DOHH2 (cell line): ENCODE measurements around the gene WHAMM.
A peak's percentile ranks its signal among the peaks of the same experiment; 100 is the strongest.

Experiments
- H3F3A ChIP-seq: fragments of 200-600 bp; sonication (generic), shearing (Covaris generic); 2 replicates; pipeline ENCODE4 v1.6.0; 2016; ENCODE audit warnings: antibody characterized with exemption, mild to moderate bottlenecking; ENCODE audit not compliant: control insufficient read depth, insufficient read depth
- H3K27ac ChIP-seq: fragments of 200-600 bp; sonication (generic); 2 replicates; pipeline ENCODE4 v1.5.1; 2014; ENCODE audit warnings: low read depth, mild to moderate bottlenecking, low read length, moderate library complexity
- H3K27me3 ChIP-seq: fragments of 200-600 bp; sonication (generic); 2 replicates; pipeline ENCODE4 v1.6.1; 2014; ENCODE audit warnings: mild to moderate bottlenecking, low read length, mixed read lengths; ENCODE audit not compliant: control insufficient read depth
- H3K36me3 ChIP-seq: fragments of 200-600 bp; sonication (generic); 2 replicates; pipeline ENCODE4 v1.6.1; 2014; ENCODE audit warnings: mild to moderate bottlenecking, low read length, moderate library complexity, mixed read lengths; ENCODE audit not compliant: control insufficient read depth
- H3K4me1 ChIP-seq: fragments of 200-600 bp; sonication (generic); 2 replicates; pipeline ENCODE4 v1.6.1; 2014; ENCODE audit warnings: mild to moderate bottlenecking, low read length, mixed read lengths; ENCODE audit not compliant: control insufficient read depth
- H3K4me2 ChIP-seq: fragments of 200-600 bp; sonication (generic); 2 replicates; pipeline ENCODE4 v1.6.0; 2014; ENCODE audit warnings: mild to moderate bottlenecking, low read length, moderate library complexity
- H3K4me3 ChIP-seq: fragments of 200-600 bp; sonication (generic); 2 replicates; pipeline ENCODE4 v1.5.1; 2014; ENCODE audit warnings: mild to moderate bottlenecking, low read length, mixed read lengths
- H3K79me2 ChIP-seq: fragments of 200-600 bp; sonication (generic); 2 replicates; pipeline ENCODE4 v1.6.1; 2014; ENCODE audit warnings: mild to moderate bottlenecking, low read length, mixed read lengths; ENCODE audit not compliant: control insufficient read depth
- H3K9me2 ChIP-seq: fragments of 200-600 bp; sonication (generic); replicated peaks from 2 replicates; pipeline ENCODE4 v1.6.1; 2014; ENCODE audit warnings: mild to moderate bottlenecking, low read length, mixed read lengths; ENCODE audit not compliant: control insufficient read depth
- H3K9me3 ChIP-seq: fragments of 200-600 bp; sonication (generic); 2 replicates; pipeline ENCODE4 v1.6.1; 2014; ENCODE audit warnings: antibody characterized with exemption, low read length, mixed read lengths; ENCODE audit not compliant: control insufficient read depth, insufficient read depth
- H4K20me1 ChIP-seq: fragments of 200-600 bp; sonication (generic); 2 replicates; pipeline ENCODE4 v1.6.0; 2014; ENCODE audit warnings: low read depth, mild to moderate bottlenecking, antibody characterized with exemption, low read length, moderate library complexity; ENCODE audit not compliant: control insufficient read depth, insufficient read depth
- EZH2phosphoT487 ChIP-seq: fragments of 200-600 bp; sonication (generic); IDR thresholded peaks from 2 replicates; pipeline ENCODE4 v1.6.1; 2017; ENCODE audit warnings: borderline replicate concordance, mild to moderate bottlenecking, antibody characterized with exemption, low read length, moderate library complexity, mixed read lengths
- TF ChIP-seq, protein P1 (sequence below): fragments of 200-600 bp; sonication (generic); IDR thresholded peaks from one replicate; pipeline ENCODE4 v1.5.1; 2014; ENCODE audit warnings: antibody characterized with exemption, mild to moderate bottlenecking, low read depth, low read length; ENCODE audit not compliant: poor library complexity, severe bottlenecking

Gene WHAMM

DNA sequence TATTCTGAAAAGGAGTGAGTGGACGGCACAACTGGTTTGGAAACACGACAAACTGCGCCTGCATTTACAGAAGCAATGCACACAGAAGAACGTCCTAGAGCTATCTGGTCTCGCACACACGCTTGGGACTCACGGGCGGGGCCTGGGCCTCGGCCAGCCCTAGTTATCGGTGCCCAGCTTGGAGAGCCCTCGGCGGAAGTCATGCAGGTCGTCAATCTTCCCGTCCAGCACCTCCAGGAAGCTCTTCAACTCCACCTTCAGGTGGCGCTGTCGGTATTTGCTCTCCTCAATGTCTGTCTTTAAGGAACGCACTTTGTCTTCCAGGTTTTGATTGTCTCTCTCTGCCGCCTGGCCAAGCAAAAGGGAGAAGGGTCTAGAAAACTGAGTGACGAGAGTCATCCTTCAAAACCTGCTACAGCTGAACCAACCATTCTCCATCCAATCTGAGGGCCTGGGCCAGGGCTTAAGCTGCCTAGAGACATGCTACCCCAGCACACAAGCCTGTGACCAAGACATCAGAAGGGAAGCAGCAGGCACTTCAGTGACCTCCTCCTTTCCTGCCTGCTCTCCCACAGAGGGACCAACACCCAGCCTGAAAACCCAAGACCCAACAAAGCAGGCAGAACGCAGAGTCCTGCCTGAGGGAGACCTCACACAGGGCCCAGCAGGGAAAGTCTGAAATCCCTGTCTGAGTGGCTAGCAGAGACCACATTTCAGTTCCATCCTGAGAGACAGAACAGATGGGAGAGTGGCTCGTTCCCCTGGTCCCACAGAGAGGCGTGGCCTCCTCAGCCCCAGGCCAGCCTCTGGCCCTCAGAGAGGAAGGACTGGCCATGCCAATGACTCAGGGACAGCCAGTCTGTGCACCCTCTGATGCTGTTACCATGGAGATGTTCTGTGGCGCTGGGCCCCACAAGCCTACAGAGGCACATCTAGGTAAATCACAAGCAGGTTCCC, 40.4 kb downstream of the WHAMM start:
- no peaks in the 10 kb centered on the region for H3K79me2 ChIP-seq
- H4K20me1 ChIP-seq: no peaks in the 10 kb centered on the region
- peaks cover 18% of the 10 kb centered on the region for H3K4me1 ChIP-seq
- peak overlapping the region; percentile 56 for H3K4me2 ChIP-seq
- no peaks in the 10 kb centered on the region for H3K27me3 ChIP-seq
- TF ChIP-seq, protein P1, sequence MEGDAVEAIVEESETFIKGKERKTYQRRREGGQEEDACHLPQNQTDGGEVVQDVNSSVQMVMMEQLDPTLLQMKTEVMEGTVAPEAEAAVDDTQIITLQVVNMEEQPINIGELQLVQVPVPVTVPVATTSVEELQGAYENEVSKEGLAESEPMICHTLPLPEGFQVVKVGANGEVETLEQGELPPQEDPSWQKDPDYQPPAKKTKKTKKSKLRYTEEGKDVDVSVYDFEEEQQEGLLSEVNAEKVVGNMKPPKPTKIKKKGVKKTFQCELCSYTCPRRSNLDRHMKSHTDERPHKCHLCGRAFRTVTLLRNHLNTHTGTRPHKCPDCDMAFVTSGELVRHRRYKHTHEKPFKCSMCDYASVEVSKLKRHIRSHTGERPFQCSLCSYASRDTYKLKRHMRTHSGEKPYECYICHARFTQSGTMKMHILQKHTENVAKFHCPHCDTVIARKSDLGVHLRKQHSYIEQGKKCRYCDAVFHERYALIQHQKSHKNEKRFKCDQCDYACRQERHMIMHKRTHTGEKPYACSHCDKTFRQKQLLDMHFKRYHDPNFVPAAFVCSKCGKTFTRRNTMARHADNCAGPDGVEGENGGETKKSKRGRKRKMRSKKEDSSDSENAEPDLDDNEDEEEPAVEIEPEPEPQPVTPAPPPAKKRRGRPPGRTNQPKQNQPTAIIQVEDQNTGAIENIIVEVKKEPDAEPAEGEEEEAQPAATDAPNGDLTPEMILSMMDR: peak; percentile 84
- no peak for TF ChIP-seq EZH2phosphoT487
- H3K27ac ChIP-seq: no peak overlapping the region
- no peaks in the 10 kb centered on the region for H3K36me3 ChIP-seq
- H3K4me3 ChIP-seq: peak overlapping the region; percentile 32; the same call in 1 of the 2 replicates
- no peaks in the 10 kb centered on the region for H3K9me2 ChIP-seq
- no peaks in the 10 kb centered on the region; the same call in 1 of the 2 replicates for H3F3A ChIP-seq
- H3K9me3 ChIP-seq: no peaks in the 10 kb centered on the region

DNA sequence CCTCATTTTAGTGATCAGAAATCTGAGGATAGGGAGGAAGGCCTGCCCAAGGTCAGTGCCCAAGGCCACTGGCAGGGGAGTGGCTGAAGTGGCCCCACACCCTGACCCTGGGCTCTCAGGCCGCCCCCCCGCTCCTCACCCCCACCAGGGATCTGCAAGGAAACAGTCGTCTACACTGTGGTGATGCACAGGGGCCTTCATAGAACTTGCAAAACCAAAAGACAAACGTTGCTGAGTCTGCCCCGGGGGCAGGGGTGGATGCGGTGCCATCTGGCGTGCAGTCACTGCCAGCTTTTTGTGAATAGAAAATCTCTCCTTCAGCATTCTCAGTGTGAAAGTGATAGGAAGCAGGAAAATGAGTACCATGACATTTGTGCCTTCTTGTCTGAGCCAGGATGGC, 41.3 kb downstream of the WHAMM start:
- Histone ChIP-seq H3K27me3 (no peaks in the 10 kb centered on the region), H3K9me2 (no peaks in the 10 kb centered on the region), H3K4me1 (peaks cover 14% of the 10 kb centered on the region), H3K36me3 (no peaks in the 10 kb centered on the region), H3K79me2 (no peaks in the 10 kb centered on the region), H3K4me2 (no peak overlapping the region), H3F3A (no peaks in the 10 kb centered on the region), H4K20me1 (no peaks in the 10 kb centered on the region), H3K9me3 (no peaks in the 10 kb centered on the region), H3K27ac (no peak overlapping the region), H3K4me3 (no peak overlapping the region)
- TF ChIP-seq EZH2phosphoT487: no peak
- TF ChIP-seq, protein P1: no peak

DNA sequence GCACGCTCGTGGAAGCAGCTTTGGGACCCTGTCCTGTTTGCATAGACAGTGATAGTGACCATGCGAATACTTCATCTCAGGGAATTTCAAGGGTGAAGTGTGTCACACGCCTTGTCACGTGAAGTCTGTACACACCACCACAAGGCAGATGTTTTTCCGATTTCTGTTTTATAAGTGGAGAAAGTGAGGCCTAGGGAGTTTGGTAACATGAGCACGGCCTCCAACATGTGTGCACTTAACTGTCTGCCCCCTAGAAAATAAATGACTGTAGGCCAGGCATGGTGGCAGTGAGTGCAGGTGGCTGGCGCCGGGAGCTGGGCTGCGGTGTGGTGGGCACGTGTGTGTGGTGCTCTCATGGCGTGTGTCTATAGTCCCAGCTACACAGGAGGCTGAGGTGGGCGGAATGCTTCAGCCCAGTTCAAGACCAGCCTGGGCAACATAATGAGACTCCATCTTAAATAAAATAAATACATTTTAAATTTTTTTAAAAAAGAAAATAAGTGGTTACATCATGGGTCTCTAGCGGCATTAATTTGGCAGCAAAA, 42.0 kb downstream of the WHAMM start:
- Histone ChIP-seq H3K9me2 (no peaks in the 10 kb centered on the region), H3K4me3 (no peak overlapping the region), H3K9me3 (no peaks in the 10 kb centered on the region), H3K36me3 (no peaks in the 10 kb centered on the region), H3K4me2 (no peak overlapping the region), H3K27me3 (no peaks in the 10 kb centered on the region), H4K20me1 (no peaks in the 10 kb centered on the region), H3K79me2 (no peaks in the 10 kb centered on the region), H3K27ac (no peak overlapping the region), H3F3A (no peaks in the 10 kb centered on the region), H3K4me1 (peaks cover 20% of the 10 kb centered on the region)
- TF ChIP-seq, protein P1: no peak
- no peak for TF ChIP-seq EZH2phosphoT487
